Prostate gland (tissue), 2 donors: Measurements from ENCODE around the gene TPBGL. TPM values are rescaled to one million over a fixed set of nuclear protein-coding genes. Genes with fewer than 3 reads are reported as not detected.
A peak's percentile ranks its signal among the peaks of the same experiment; 100 is the strongest.

Experiments
- DNase-seq: peaks from one replicate; pipeline ENCODE4 v3.0.0-alpha.2; 2019; ENCODE audit warnings: low spot score
- H3K27ac ChIP-seq, 2 donors: fragments of 200-600 bp; sonication (generic); 2 replicates each; pipeline ENCODE4 v1.5.1; 2017 to 2019
- H3K27me3 ChIP-seq: fragments of 200-600 bp; sonication (generic); replicated peaks from 2 replicates; pipeline ENCODE4 v1.5.1; 2019; ENCODE audit not compliant: insufficient read depth
- H3K36me3 ChIP-seq, 2 donors: fragments of 200-600 bp; sonication (generic); 1 replicate in 1 of 2; 2 replicates in 1 of 2; pipeline versions ENCODE4 v1.5.1 to v1.8.1; 2017 to 2019
- H3K4me1 ChIP-seq: fragments of 200-600 bp; sonication (generic); replicated peaks from 2 replicates; pipeline ENCODE4 v1.5.1; 2019
- H3K4me3 ChIP-seq, 2 donors: fragments of 200-600 bp; sonication (generic); 2 replicates each; pipeline ENCODE4 v1.5.1; 2017 to 2019
- H3K9me3 ChIP-seq: fragments of 200-600 bp; sonication (generic); 2 replicates; pipeline ENCODE4 v1.5.1; 2017
- CTCF ChIP-seq, 4 experiments: fragments of 200-600 bp in 2 of 4; fragments of 450-650 bp in 2 of 4; sonication (generic) in 2 of 4; IDR thresholded peaks; 1 replicate in 3 of 4; 2 replicates in 1 of 4; pipeline ENCODE4 v1.5.1; 2016 to 2019; ENCODE audit warnings: antibody characterized with exemption in 4 of 4, mild to moderate bottlenecking in 2 of 4, moderate library complexity in 2 of 4
- POLR2A ChIP-seq: fragments of 450-650 bp; IDR thresholded peaks from one replicate; pipeline ENCODE4 v1.6.1; 2016; ENCODE audit warnings: antibody characterized with exemption, mild to moderate bottlenecking
- POLR2AphosphoS5 ChIP-seq: sonication (generic); formaldehyde crosslinking; IDR thresholded peaks from one replicate; pipeline ENCODE4 v1.6.1; 2017; ENCODE audit warnings: antibody characterized with exemption
- WGBS: methylation state at CpG from one replicate; pipeline ENCODE4 v1.1.5; 2018; 5-methylcytosine and 5-hydroxymethylcytosine counted together
- intact Hi-C: fragments of 100-400 bp; cut with DNase I; formaldehyde crosslinking; loops from one replicate; pipeline ENCODE4 v1.14.2; 2022
- total RNA-seq, 2 donors: library from RNA; depleted of rRNA; stranded (reverse); fragments of >200 nt; gene quantifications; one replicate each; pipeline ENCODE4 v1.1.0, GENCODE V29; 2016

The TPBGL gene
- total RNA-seq, 2 donors from 2014 or later = 0.68 to 8.3 TPM

GRCh38 chr11:75289919-75290318 is 49.3 kb downstream of the TPBGL start:
- peaks cover 6% of the 10 kb centered on the region for H3K4me1 ChIP-seq
- H3K9me3 ChIP-seq = no peaks in the 10 kb centered on the region
- H3K27me3 ChIP-seq = no peaks in the 10 kb centered on the region
- WGBS = 88% methylated on average over 12 of the region's 12 CpGs
- H3K36me3 ChIP-seq = no peaks in the 10 kb centered on the region
- intact Hi-C loops = no loop called here
- peak overlapping the region in 1 of 2 donors; percentile 43 for H3K27ac ChIP-seq
- TF ChIP-seq POLR2AphosphoS5 (no peak), POLR2A (no peak), CTCF (IDR thresholded peaks at IDR 0.05) (no peak)
- DNase-seq = no peak
- H3K4me3 ChIP-seq = no peak overlapping the region

- H3K36me3 ChIP-seq = no peaks in the 10 kb centered on the region
- H3K4me3 ChIP-seq = no peak overlapping the region
- DNase-seq = no peak
- intact Hi-C loops = no loop called here
- no peak overlapping the region for H3K27ac ChIP-seq
- H3K9me3 ChIP-seq = no peaks in the 10 kb centered on the region
- H3K27me3 ChIP-seq = no peaks in the 10 kb centered on the region
- WGBS = 97% methylated on average over 6 of the region's 6 CpGs
- TF ChIP-seq POLR2A (no peak), CTCF (IDR thresholded peaks at IDR 0.05) (no peak), POLR2AphosphoS5 (no peak)
- H3K4me1 ChIP-seq = peaks cover 6% of the 10 kb centered on the region
These were observed 51.2 kb downstream of the TPBGL start for GRCh38 chr11:75291741-75292140.

- no peak overlapping the region for H3K27ac ChIP-seq
These were observed 52.4 kb downstream of the TPBGL start for GRCh38 chr11:75292943-75293342.

More at GRCh38 chr11:75292943-75293342, 52.4 kb downstream of the TPBGL start:
- no peak for TF ChIP-seq CTCF (IDR thresholded peaks at IDR 0.05)
- no peak for TF ChIP-seq POLR2A
- TF ChIP-seq POLR2AphosphoS5 = no peak
- WGBS = 88% methylated on average over 3 of the region's 3 CpGs
- intact Hi-C loops = no loop called here
- Histone ChIP-seq H3K4me3 (no peak overlapping the region), H3K27me3 (no peaks in the 10 kb centered on the region), H3K36me3 (no peaks in the 10 kb centered on the region), H3K9me3 (no peaks in the 10 kb centered on the region), H3K4me1 (peaks cover 6% of the 10 kb centered on the region)
- no peak for DNase-seq

Other genes with a start within 250 kb of the TPBGL start
- under 1 TPM in 1 of 2 donors, not detected in 1; 0.11 TPM for gene OR2AT4, start 143.9 kb upstream of the TPBGL start, total RNA-seq
- gene SLCO2B1, start 89.7 kb upstream of the TPBGL start, total RNA-seq = 10 to 100 TPM in 1 of 2 donors, 1 to 10 TPM in 1; 6.1 to 32.0 TPM
- gene ARRB1, start 110.9 kb downstream of the TPBGL start, total RNA-seq = 10 to 100 TPM; 31.9 to 64.7 TPM
- gene RPS3, start 158.7 kb downstream of the TPBGL start, total RNA-seq = 1,000 to 10,000 TPM in 1 of 2 donors, 100 to 1,000 TPM in 1; 890 to 1,636 TPM
- gene KLHL35, start 192.4 kb downstream of the TPBGL start, total RNA-seq = 10 to 100 TPM in 1 of 2 donors, under 1 TPM in 1; 0.46 to 28.4 TPM